GOT3 (cell line): ENCODE results near the gene LBHD2.

Experiments used
- DNase-seq: peaks from one replicate; lab custom pipeline; 2025; ENCODE audit warnings: mixed read lengths; lab: John Stamatoyannopoulos, UW

LBHD2 gene

DNA sequence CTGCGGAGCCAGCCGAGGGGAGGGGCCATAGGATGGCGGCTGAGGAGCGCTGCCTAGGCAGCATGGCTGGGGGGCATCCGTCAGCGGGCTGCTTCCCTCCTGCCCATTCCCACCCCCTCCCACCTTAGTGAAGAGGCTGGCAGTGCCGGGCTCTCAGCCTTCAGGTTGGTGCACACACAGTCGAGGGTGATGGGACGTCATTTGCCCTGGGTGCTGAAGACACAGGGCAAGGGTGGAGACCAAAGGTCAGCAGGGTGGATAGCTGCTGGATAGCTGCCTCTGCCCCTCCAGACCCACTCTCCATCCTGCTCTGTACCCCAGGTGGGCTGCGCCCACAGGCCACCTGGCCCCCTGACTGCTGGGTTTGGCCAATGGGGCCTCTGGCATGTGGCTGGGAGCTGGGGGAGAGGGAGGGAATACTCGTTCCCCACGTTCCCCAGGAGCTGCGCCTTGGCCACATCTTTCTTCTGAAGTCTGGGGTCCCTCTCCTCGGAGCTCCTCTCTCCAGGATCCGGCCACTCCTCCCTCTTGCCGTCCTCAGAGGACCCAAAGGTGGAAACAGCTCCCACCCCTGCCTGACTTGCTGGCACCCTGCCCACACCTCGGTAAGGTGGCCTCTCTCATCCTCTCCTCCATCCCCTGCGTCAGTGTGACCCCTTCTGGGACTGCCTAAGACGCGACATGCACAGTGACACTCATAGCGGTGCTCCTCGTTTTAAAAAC lies 15.5 kb upstream of the LBHD2 start:
- DNase-seq, result no peak

DNA sequence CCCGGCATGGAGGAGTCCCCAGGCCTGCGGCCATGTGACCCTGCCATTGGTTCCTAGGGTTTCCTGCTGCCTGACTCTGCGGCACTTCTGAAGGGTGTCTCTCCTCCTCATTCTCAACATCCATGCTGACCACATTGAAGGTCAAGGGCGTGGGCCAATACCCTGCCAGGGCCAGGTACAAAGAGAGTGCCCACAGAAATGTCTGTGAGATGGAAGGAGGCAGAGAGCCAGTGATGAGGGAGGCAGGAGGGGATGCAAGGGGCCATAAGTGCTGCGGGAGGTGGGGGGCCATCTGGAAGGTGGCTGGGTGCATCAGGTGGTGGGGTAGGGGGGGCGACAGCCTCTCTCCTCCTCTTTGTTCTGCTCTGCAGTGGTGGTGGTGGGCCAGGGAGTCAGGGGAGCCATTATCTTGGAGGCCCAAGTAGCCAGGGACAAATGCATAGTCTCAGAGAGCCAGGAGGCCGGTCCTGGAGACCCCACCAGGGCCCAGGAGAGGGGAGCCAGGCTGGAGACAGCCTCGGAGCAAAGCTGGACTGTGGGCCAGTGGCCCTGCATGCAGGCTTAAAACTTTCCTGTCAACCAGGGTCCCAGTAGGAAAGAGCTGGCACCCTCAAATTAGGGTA lies 13.6 kb upstream of the LBHD2 start:
- no peak for DNase-seq

DNA sequence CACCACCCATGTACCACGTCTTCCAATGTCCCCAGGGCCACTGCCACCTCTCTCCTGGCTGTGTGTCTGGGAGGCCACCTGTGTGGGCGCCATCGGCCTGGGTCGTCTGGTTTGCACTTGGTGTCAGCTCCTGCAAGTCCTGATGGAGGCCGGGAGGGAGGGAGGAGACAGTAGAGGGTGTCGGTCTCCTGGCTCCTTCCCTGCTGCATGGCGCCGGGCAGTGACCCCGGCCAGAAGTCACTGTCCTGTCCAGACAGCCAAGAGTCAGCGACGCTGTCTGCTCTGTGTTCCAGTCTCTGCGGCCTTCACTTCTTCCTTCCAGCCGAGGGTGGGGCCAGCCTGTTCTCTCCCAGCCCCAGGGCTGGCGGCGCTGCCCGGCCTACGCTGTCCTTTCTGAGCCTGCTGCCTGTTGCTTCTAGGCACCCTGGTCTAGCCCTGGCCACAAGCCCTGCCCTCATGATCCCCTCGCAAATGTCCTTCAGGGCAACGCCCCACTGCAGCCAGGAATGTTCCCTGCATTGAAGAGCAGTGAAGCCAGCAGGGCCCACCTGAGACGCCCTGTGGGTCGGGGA lies 13.0 kb upstream of the LBHD2 start:
- DNase-seq, result no peak

DNA sequence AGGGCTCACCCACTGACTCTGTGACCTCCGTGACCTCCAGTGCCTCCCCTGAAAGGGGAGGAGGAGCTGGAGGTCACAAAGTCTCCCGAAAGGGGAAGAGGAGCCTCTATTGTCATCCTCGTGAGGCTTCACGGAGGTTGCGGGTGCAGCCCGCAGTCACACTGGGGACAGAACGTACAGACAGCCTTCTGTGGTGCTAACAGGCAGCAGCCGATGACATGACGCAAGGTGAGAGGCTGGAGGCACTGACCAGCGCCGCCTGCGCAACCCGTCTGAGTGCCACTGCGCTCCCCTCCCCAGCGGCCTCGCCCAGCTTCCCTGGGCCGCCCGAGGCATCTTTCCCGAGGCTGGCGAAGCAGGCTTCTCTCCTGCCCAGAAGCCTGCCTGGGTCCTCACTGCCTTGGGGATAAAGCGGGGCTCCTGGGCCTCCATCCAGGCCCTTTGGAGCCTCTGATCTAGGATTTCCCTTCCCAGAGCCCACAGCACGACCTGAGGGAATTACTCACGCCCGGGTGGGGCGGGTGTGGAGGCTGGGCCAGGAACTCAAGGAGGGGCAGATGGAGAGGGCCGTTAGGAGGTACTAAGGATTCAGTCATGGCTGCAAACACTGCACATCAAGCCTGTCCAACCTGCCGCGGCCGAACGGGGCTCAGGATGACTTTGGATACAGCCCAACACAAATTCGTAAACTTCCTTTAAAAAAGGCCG lies 12.3 kb upstream of the LBHD2 start:
- no peak for DNase-seq

DNA sequence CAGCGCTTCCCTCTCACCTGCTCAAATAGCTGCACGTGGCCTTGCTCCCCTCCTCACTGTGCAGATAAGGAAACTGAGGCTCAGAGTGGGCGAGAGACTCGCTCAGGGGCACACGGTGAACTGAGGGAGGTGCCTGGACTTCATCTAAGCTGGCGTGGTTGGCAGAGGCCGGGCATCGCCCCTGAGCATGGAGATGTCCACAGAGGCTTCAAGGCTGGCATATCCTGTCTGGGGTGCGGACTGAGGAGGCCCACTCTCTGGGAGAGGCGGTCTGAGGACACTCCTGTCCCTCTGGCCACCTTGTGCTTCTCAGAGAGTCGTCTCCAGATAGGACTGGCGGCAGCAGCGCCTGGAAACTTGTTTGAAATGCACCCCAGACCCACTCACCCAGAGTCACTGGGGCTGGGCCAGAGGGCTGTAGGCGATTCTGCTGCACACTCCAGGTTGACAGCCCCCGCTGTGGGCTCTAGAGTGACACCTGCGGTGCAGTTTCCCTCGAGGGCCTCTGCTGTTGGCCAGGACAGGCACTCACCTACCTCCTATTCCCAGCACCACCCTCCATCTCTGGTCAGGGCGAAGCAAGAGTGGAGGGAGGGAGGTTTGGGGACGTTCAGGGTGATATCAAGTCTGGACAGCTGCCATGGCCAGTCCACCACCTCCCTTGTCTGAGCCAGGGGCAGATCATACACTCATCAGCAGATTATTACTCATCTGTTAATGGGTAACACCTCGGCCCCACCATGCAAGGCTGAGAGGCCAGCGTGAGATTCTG lies 11.2 kb upstream of the LBHD2 start:
- DNase-seq, result no peak

DNA sequence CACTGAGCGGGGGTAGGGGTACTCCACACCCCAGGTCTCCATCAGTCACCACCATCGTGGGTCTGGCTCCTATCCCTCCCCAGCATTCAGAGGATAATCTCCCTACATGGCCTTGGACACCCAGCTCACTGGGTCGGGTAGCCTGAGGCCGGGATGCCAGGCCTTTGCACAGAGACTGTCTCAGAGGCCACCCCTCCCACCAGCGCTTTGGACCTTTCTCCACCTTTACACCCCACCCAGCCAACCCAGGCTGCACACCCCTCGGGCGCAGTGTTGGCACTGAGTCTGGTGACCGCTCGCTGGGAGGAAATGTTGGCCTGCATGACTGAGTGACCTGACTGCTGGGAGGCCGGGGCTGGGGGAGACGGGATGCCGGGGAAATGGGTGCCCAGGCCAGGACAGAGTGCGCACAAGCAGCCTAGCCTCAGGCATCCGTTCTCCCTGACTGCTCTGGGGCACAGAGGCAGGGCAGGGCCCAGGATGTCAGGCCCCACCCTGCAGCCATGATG lies 10.6 kb upstream of the LBHD2 start:
- no peak for DNase-seq

DNA sequence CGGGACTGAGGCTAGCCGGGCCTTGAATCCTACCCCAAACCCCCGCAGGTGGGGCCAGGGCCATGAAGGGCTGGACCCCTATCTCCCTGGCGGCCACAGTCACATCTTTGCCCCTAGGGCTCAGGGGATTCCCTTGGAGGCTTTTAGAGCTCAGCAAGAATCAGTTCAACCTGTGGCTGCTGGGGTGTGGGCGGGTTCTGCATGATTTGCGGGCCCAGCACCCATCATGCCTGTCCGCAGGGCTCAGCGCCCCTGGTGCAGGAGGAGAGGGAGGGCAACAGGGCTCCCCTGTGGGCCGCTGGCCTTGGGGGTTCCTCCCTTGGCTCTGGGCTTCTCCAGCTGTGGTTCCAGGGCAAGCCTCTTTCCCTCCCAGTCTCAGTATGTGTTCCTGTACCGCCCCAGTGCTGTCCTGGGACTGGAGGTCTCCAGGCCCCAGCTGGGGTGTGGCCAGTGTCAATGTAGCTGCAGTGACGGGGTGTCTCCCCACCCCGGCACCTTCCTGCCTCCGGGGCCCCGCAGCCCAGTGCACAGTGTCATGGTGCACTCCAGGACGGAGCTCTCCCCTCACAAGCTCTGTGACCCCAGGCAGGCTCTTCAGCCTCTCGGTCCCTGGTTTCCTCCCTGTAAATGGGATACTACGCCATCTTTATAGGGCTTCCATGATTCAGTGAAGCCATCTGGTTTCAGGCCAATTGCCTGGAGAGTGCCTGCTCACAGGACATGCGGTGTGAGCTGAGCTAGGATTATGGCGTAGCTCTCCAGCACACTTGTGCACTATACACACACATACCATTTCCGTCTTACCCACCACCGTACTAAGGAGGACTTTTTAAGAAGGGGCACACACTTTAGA lies 9.9 kb upstream of the LBHD2 start:
- no peak for DNase-seq

DNA sequence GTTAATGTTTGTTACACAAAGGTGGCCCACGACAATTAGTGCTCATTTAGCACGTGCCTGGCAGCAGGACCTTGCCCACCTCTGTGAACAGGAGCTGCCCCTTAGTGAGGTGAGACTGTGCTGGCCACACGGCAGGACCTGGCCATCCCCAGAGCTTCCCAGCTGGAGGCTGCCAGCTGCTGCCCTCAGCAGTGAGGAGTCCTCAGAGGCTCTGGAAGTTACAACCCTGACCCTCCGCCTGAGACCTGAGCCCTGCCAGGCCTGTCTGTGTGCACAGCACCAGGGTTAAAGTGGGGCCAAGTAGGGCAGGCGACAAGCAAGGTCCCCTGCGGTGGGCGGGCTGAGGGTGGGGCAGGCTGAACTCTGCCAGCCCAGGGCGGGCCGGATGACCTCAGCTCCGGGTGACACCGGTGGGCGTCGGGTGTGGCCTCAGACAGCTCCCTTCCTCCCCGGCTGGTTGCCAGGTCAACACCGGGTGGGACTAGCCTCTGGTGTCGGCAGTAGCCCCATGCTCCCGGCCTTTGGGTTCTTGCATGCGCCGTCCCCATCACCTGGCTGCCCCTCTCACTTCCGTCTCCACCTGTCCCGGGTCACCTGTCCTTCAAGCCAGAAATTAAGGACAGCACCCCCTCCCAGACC lies 9.2 kb upstream of the LBHD2 start:
- DNase-seq, result no peak

DNA sequence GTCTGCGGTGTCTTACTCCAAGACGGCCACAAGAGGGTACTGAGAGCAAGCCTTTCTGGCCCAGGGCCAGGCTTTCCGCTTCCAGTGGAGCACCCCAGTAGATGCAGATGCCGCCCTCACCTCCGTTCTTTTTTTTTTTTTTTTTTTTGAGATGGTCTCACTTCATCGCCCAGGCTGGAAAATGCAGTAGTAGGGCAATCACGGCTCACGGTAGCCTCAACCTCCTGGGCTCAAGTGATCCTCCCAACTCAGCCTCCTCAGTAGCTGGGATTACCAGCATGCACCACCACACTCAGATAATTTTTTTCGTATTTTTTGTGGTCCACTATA lies 5.6 kb upstream of the LBHD2 start:
- no peak for DNase-seq

DNA sequence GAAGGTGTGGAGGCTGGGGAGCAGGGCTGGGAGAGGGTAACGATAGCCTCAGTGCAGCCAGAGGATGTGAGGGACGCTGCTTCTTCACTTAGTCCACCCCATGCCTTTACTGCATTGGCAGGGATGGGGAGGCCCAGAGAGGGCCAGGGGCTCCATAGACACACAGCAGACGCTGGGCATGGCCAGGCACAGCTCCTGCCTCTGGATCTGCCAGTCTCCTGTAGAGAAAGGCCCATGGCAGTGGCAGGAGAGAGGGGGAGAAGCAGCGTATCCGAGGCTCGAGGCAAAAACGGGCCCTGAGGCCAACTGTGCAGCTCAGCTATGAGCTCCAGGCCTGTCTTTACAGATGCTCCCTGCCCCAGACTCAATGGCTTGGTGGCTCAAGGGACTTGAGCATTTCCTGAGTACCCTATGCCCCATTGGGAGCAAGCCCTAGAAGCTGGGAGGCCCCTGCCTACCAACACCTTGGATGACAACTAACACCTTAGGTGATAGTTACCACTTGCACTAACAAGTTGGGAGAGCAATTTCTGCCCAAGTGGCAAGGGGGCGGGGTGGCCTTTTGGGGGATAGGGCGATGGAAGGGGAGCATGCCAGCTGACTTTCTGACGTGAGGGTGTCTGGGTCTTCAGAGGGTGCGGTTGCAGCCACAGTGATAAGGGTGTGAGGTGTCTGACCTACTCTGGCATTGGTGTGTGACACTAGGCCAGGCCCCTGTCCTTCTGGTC lies 5.0 kb upstream of the LBHD2 start:
- DNase-seq, result no peak

DNA sequence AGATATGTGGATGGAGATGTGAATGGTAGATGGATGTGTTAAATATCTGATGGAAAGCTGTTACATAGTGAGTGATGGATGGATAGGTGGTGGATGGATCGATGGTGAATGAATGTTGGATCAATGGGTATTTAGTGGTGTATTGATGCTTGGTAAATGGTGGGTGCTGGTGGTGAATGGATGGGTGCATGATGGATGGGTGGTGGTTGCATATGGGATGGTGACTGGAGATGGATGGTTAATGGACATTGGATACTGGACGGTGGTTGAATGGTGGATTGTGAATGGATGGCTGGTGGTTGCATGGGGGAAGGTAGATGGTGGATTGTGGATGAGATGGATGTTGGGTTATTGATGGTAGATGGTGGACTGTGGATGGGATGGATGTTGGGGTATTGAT lies 2.1 kb upstream of the LBHD2 start:
- DNase-seq, result no peak

DNA sequence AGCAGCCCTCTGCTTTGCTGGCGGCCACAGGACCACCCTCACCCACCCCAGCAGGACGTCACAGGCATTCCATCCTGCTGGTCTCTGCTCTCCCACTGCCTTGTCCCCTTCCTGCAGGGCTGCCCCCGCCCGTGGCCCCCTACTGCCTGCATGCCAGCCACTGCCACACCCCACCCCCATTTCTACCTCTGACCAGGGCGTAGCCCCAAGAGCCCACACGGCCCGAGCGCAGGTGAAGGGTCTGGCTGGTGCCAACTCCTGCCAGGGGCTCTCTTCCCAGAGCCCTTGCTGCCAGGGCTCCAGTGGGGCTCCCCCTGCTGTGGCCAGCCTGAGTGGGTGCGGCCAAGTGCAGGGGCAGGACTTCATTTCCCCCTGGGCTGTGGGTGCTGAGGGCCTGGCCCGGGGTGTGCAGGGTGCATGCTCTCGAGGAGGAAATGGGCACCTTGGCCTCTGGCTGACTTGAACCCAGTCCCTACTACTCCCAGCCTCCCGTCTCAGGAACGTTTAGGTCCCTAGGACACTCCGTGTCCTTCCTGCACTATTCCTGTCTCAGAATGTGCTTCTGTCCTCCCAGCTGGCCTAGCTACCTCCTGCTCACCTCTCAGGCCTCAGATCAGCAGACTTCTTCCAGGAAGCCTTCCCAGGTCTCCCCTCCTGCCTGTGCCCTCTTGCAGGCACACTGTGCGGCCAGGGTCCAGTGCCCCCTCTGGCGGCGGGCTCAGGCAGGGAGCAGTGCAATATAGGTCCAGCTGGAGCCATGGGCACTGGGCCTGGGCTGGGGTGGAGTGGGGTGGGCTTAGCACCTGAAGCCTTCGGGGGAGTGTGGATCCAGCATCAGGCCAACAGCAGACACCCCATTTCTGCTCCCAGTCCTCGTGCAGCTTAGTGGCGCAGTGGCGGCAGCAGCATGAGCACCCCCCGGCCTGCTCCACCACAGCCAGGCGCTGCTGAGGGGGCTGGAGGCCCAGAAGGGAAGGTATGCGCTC lies 1.4 kb downstream of the LBHD2 start:
- no peak for DNase-seq

DNA sequence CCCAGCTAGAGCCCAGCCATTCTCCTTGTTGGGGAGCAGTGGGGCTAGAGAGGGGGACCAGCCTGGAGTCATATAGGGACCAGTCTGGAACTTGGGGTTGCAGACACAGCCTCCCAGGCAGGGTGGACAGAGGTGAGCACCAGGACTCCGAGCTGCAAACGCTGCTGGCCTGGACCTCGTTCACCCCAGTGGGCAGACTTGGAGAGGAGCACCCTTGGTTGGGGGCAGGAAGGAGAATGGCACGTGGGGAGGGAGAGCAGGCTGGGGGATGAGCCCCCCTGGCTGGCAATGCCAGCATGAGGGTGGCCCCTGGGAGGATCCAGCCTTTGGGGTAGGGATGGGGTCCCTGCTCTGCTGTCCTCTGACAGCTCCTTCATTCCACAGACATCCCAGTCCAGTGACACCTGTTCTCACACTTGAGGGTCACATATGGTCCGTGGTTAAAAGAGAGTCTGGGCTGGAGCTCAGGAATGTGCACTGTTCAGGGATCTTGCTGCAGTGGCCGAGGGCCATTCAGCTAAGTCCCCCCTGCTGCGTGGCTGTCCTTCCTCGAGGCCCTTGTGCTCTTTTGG lies 2.8 kb downstream of the LBHD2 start:
- DNase-seq, result no peak

DNA sequence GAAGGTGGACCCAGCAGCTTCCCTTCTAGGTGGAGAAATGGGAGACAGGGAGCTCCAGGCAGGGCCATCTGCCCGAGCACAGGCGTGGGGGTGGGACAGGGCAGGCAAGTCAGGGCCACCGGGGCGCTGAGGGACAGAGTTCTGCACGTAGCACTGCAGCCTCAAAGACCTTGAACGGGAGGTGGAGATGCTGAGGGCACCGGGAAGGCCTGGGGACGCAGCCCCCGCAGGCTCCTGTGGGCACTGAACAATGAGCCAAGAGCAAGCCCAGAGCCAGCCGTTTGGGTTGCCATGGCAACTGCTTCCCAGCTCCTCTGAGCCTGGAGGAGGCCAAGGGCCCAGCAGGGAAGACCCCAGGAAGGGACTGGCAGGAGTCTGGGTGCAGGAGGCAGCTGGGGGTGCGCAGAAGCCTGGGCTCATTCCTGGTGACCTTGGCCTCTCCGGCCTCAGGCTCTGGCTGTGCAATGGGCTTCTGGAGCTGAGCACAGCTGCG lies 3.4 kb downstream of the LBHD2 start:
- DNase-seq, result no peak

DNA sequence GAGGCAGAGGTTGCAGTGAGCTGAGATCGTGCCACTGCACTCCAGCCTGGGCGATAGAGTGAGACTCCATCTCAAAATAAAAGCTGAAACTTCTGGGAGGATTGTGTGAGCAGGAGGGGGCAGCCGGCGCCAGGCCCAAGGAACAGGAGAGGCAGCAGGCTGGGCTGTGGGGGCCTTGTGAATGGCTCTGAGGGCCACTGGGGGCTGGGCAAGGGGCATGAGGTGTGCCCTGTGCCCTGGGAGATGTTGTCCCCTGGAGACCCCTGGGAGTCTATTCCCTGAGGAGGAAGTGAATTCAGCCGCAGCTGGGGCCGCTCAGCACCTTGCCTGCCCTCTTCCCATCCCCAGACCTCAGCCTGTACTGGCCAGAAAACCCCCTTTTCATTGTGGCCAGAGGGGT lies 4.9 kb downstream of the LBHD2 start:
- no peak for DNase-seq

DNA sequence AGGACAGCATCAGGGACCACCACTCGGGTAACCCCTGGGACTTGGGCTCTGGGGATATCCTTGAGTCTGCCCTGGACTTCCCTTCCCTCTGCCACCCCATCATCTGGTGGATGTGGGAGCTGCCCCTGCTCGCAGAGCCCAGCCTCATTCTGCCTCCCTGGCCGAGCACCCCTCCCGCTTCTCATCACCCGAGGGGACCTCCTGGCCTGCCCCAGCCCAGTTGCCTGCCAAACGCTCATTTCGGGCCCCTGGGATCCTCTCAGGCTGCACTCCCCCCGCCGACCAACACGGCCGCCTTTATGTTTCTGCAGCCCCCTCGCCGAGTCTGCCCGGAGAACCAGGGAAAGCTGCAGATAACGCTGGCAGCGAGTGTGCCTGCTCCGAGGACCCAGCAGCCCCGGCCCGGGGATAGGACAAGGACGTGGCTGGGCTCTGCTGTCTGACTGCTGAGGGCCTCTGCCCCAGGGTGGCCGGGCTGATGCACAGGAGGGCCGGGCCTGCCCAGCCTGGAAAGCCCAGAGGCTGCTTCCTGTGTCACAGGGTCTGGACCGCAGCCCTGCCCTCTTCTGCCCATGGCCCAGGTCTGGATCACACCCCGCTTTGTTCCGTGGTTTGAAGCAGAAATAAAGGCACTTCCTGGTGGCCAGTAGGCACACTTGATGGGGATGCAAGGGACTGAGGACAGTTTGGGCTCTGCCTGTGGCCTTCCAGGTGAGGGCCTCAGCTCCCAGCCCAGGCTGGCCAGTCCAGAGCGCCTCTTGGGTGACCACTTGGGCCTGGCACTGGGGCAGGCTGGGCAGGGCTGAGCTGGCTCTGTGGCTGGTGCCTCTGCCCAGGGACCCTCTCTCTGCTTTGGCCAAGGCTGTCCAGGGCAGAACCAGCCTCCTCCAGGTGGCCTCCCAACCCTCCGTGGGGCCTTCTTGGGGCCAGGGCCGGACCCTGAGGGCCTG lies 5.7 kb downstream of the LBHD2 start:
- no peak for DNase-seq

DNA sequence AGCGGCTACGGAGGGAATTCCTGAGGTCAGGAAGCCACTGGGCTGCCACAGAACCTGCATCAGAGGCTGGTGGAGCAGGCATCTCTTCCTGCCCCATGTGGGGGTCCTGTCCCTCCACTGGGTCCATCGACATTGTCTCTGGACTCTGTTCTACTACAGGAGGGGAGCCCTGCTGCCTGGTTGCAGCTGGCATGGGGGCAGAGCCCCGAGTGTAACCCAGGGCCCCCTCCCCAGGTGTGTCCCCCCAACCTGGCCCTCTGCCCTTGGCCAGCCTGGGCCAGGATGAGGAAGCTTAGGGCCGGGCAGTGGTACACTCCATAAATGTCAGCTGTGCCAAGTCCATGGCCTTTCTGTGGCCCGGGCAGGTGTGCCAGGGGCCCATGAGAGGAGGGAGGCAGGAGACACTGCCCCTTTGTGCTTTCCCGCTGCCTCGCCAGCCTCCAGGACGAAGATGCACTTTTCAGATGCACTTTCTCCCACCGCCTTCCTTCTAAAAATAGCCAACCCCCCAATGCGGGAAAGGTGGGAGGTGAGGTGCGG lies 6.5 kb downstream of the LBHD2 start:
- no peak for DNase-seq
